MM.1S (cell line): ENCODE measurements around the gene SLAIN2.

Experiments used
- CTCF ChIP-seq: fragments of 300-600 bp; sonication (generic); IDR thresholded peaks from 2 replicates; pipeline ENCODE4 v1.5.1; 2016; ENCODE audit warnings: antibody characterized with exemption, low read length, mixed read lengths
- EZH2phosphoT487 ChIP-seq: fragments of 300-600 bp; sonication (generic); IDR thresholded peaks from 2 replicates; pipeline ENCODE4 v1.6.1; 2018; ENCODE audit warnings: antibody characterized with exemption, low read length

- TF ChIP-seq CTCF: no peak
- no peak for TF ChIP-seq EZH2phosphoT487
These were observed 95.0 kb downstream of the SLAIN2 start for GRCh38 chr4:48436318-48436717.
